ENCODE measurements around the gene SEPHS1.

DNA sequence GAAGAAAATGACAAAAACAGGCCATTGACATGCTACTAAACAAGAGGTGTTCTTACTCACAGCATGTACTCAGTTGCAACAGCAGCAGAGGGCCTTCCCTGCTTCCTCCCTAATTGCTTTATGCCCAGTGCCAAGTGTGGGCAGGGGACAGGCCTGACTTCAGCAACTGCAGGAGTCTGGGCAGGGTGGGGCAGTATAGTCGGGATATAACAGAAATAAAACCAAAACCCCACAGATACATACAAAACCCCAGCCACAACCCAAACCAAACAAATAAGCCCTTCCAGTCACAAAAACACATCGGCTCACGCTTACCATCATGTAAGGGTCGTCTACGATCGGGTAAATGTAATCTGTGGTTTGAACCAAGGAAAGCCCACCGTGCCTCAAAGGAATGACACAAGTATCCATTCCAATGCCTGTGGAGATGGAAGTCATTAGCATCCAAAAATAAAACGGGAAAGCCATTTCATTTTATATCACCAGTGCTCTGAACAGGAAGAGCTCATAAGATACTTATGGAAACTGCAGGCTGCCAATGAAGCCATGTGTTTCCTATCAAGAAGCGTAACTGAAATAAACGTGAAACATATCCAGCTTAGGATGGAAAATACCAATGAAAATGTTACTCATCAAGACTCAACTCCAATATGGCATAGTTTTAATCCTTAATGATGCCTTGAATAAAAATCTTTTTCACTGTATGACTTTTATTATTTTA, 9.5 kb downstream of the SEPHS1 start:
- TF ChIP-seq, protein P1, sequence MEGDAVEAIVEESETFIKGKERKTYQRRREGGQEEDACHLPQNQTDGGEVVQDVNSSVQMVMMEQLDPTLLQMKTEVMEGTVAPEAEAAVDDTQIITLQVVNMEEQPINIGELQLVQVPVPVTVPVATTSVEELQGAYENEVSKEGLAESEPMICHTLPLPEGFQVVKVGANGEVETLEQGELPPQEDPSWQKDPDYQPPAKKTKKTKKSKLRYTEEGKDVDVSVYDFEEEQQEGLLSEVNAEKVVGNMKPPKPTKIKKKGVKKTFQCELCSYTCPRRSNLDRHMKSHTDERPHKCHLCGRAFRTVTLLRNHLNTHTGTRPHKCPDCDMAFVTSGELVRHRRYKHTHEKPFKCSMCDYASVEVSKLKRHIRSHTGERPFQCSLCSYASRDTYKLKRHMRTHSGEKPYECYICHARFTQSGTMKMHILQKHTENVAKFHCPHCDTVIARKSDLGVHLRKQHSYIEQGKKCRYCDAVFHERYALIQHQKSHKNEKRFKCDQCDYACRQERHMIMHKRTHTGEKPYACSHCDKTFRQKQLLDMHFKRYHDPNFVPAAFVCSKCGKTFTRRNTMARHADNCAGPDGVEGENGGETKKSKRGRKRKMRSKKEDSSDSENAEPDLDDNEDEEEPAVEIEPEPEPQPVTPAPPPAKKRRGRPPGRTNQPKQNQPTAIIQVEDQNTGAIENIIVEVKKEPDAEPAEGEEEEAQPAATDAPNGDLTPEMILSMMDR (IDR thresholded peaks at IDR 0.05; ENCODE audit: low read length) = no peak
- TF ChIP-seq EZH2 (optimal IDR thresholded peaks at IDR 0.05; ENCODE audit: low read depth, low read length) (no peak), EZH2phosphoT487 (IDR thresholded peaks at IDR 0.05; ENCODE audit: low read length) (no peak)

Data from MM.1S (cell line).